IPS DF 6.9 (cell line): ENCODE data around the gene ARHGAP26.
"Not testable (repeated sequence)": the region's sequence is repeated elsewhere in the genome, so short reads cannot be mapped to it uniquely, and the experiment has no call there.

Source experiments
- DNase-seq: peaks from one replicate; pipeline ENCODE4 v3.0.0-alpha.2; 2013; ENCODE audit warnings: low read depth, low spot score
- H3K27ac ChIP-seq: one replicate; pipeline ENCODE4 v1.5.1; 2013; ENCODE audit warnings: low read length, control low read depth
- H3K27me3 ChIP-seq: 2 replicates; pipeline ENCODE4 v1.6.1; 2013; ENCODE audit warnings: mild to moderate bottlenecking, low read length; ENCODE audit not compliant: control insufficient read depth, insufficient read depth
- H3K36me3 ChIP-seq: 2 replicates; pipeline ENCODE4 v1.6.1; 2013; ENCODE audit warnings: low read length; ENCODE audit not compliant: control insufficient read depth, insufficient read depth
- H3K4me1 ChIP-seq: 2 replicates; pipeline ENCODE4 v1.6.1; 2013; ENCODE audit warnings: low read length; ENCODE audit not compliant: control insufficient read depth, insufficient read depth
- H3K4me3 ChIP-seq: 2 replicates; pipeline ENCODE4 v1.5.1; 2013; ENCODE audit warnings: mild to moderate bottlenecking, low read length
- H3K9me3 ChIP-seq: 2 replicates; pipeline ENCODE4 v1.6.1; 2013; ENCODE audit warnings: low read length, inconsistent platforms; ENCODE audit not compliant: control insufficient read depth, insufficient read depth
- WGBS: extraction: QIAGEN DNeasy Blood & Tissue Kit; methylation state at CpG from one replicate; pipeline ENCODE4 v1.1.7; 2013; ENCODE audit warnings: mixed read lengths, missing lambda C conversion rate; ENCODE audit not compliant: insufficient read length, insufficient coverage; 5-methylcytosine and 5-hydroxymethylcytosine counted together

ARHGAP26 gene

GRCh38 chr5:142915813-142916424 lies 145.7 kb downstream of the ARHGAP26 start:
- DNase-seq, result no peak
- no CpG with 5 or more reads among the region's 8 CpGs for WGBS

DNA sequence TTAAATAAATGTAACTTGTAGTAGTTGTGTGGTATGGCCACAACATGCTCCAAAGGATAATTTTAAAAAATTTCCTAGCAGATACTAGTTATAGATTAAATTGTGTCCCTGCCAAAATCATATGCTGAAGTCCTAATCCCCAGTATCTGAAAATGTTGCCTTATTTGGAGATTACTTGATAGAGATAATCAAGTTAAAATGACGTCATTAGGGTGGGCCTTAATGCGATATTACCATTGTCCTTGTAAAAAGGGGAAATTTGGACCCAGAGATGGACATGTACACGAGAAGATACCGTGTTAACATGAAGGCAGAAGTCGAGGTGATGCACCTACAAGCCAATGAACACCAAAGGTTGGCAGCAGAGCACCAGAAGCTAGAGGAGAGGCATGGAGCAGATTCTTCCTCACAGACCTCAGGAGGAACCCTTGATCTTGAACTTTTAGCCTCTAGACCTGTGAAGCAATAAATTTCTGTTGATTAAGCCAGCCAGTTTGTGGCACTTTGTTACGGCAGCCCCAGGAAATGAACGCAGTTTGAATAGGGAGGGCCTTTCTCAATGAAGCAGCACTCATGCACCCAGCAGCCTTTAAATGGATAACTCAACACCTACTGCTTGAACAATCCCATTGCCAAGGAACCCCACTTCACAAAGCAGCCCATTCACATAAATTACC lies 148.9 kb downstream of the ARHGAP26 start:
- no CpG with 5 or more reads among the region's 7 CpGs for WGBS
- H3K27me3 ChIP-seq, result no peaks in the 10 kb centered on the region
- no peak overlapping the region for H3K27ac ChIP-seq
- H3K4me3 ChIP-seq, result no peak overlapping the region
- no peaks in the 10 kb centered on the region for H3K9me3 ChIP-seq
- H3K4me1 ChIP-seq, result no peaks in the 10 kb centered on the region
- no peaks in the 10 kb centered on the region for H3K36me3 ChIP-seq
- no peak for DNase-seq

More at GRCh38 chr5:142915813-142916424, 145.7 kb downstream of the ARHGAP26 start:
- Histone ChIP-seq H3K4me1 (no peaks in the 10 kb centered on the region), H3K27me3 (no peaks in the 10 kb centered on the region), H3K9me3 (no peaks in the 10 kb centered on the region), H3K27ac (no peak overlapping the region), H3K4me3 (no peak overlapping the region), H3K36me3 (no peaks in the 10 kb centered on the region; the same call in 1 of the 2 replicates)

DNA sequence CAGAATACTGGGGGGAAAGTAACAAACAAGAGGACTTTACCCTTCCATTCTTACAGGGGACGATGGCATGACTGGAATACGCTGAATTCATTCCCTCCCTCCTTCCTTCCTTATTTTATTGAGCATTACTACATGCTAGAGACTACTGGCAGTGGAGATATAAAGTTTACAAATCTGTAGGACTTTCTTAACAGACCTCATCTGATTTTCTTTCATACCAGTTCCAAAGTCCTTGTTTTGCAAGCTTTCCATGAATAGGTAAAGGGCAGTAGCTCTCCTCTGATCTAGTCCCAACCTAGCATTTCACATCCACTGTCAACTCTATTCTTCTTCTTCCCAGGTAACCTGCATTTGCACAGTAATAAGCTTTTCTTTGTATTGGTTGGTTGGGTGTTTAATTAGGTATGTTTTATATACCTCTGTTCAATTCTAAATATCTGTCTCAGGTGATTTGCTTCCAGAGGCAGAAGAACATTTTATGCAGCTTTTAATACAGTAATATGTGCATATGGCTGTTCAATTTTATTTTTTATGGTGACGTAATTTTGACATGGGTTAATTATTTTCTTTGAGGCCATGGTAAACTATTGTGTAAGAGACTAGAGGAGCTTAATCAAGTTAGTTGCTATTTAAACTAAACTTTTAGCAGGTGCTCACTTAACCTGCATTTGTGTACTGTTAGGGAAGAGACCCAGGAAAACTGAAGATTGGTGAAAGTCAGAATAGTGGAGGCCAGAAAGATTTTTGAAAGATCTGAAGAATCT lies 150.9 kb downstream of the ARHGAP26 start:
- no peaks in the 10 kb centered on the region for H3K36me3 ChIP-seq
- 100% methylated on average over 1 of the region's 3 CpGs for WGBS
- no peaks in the 10 kb centered on the region for H3K9me3 ChIP-seq
- no peak overlapping the region for H3K27ac ChIP-seq
- H3K4me1 ChIP-seq, result no peaks in the 10 kb centered on the region; the same call in 1 of the 2 replicates
- no peak for DNase-seq
- H3K4me3 ChIP-seq, result no peak overlapping the region
- H3K27me3 ChIP-seq, result no peaks in the 10 kb centered on the region

- WGBS, result no CpG with 5 or more reads among the region's 1 CpG
- no peaks in the 10 kb centered on the region for H3K27me3 ChIP-seq
- no peaks in the 10 kb centered on the region; the same call in 1 of the 2 replicates for H3K4me1 ChIP-seq
- no peak for DNase-seq
- no peak overlapping the region for H3K27ac ChIP-seq
- H3K4me3 ChIP-seq, result no peak overlapping the region
- H3K36me3 ChIP-seq, result no peaks in the 10 kb centered on the region
- H3K9me3 ChIP-seq, result no peaks in the 10 kb centered on the region
Observed at GRCh38 chr5:142922223-142922952, 152.2 kb downstream of the ARHGAP26 start.

DNA sequence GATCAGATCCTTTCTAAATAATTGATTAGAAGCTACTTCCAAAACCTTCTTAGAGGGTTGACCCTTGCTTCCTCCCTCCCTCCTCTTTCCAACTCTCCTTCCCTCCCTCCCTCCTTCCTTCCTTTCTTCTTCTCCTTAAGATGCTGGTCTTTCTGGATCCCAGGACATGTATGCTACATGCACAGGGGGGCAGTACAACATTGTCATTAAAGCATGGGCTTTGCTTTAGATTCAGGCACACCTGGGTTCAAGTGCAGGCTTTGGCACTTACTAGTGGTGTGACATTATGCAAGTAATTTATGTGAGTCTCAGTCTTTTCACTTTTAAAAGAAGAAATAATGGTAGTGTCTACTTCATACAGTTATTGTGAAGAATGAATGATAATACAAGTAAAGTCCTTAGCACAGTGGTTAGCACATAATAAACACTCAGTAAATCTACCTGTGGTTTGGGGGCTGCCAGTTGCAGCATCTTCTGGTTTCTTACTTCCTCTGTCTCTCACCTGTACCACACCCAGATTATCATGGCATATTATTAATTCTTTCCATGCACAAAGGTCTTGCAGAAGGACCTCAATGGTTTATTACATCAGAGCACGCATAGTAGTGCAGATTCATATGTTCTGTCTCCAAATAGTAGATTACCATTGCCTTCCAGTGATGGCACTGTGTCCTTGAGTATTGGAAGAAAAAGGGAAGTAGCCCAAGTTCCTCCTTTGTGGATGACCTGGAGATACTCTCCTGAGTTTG lies 154.1 kb downstream of the ARHGAP26 start:
- no peak for DNase-seq
- Histone ChIP-seq H3K4me1 (no peaks in the 10 kb centered on the region; the same call in 1 of the 2 replicates), H3K27ac (no peak overlapping the region), H3K4me3 (no peak overlapping the region), H3K9me3 (no peaks in the 10 kb centered on the region), H3K36me3 (no peaks in the 10 kb centered on the region), H3K27me3 (no peaks in the 10 kb centered on the region)
- WGBS, result no CpG with 5 or more reads among the region's 1 CpG

DNA sequence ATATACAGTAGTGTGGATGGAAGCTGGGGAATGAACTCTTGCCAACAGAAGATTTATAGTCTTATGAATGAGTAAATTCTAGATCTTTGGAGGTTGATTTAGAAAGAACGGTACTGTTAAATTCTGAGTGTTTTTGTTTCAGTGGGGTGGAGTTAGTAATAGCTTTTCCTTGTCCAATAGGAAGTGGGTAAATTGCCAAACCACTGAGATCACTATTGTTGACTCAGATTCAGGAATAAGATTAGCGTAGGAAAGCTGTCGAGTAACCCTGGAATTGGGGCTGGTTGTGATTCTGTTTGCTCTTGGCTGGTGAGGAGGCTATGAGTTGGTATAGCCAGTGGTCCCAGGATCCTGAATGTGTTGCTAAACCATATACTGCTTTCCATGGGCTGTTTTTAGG lies 155.6 kb downstream of the ARHGAP26 start:
- WGBS, result 100% methylated on average over 1 of the region's 3 CpGs
- Histone ChIP-seq H3K4me3 (no peak overlapping the region), H3K36me3 (no peaks in the 10 kb centered on the region), H3K4me1 (no peaks in the 10 kb centered on the region; the same call in 1 of the 2 replicates), H3K9me3 (no peaks in the 10 kb centered on the region), H3K27me3 (no peaks in the 10 kb centered on the region), H3K27ac (no peak overlapping the region)
- no peak for DNase-seq

DNA sequence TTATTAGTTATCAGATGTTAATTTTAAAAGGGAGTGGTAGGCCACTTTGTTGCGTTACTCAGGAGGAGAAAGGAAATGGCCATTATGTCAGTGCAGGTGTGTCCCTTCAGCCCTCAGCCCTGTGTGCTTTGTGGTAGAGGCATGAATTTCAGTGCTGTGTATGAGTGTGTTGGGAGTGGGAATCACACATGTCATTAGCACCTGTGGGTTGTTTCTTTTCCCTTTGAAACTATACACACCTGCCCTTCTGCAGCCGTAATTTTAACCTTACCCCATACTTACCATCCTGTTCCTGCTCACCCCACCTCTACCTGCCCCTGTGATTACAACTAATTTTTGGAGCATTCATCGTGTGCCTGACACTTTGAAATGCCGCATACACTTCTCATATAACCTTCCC lies 156.4 kb downstream of the ARHGAP26 start:
- WGBS, result no CpG with 5 or more reads among the region's 4 CpGs
- no peaks in the 10 kb centered on the region for H3K27me3 ChIP-seq
- H3K4me1 ChIP-seq, result no peaks in the 10 kb centered on the region; the same call in 1 of the 2 replicates
- no peak for DNase-seq
- no peaks in the 10 kb centered on the region for H3K36me3 ChIP-seq
- H3K4me3 ChIP-seq, result no peak overlapping the region
- H3K9me3 ChIP-seq, result no peaks in the 10 kb centered on the region
- no peak overlapping the region for H3K27ac ChIP-seq

GRCh38 chr5:142928999-142929398 lies 158.8 kb downstream of the ARHGAP26 start:
- H3K4me1 ChIP-seq, H3K27ac ChIP-seq, H3K27me3 ChIP-seq, DNase-seq, H3K4me3 ChIP-seq, H3K9me3 ChIP-seq, H3K36me3 ChIP-seq: not testable (repeated sequence)
- WGBS, result 100% methylated on average over 1 of the region's 11 CpGs

DNA sequence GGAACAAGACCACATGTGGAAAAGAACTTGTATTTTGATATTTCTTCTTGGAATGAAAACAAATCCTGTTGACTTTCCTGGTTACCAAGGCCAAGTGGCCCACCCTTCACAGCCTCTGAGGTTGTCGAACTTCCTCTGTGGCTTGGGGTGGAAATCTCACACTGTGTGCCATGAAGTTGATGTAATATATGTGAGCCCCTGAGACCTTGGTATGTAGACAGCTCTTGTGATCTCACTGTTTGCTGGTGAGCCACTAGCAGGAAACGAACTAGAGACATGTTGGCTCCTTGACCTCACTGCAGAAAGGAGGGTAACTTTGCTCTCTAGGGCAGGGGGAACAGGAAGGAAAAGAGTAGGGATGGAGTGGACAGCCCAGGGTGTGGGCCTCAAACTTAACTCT lies 159.4 kb downstream of the ARHGAP26 start:
- no peaks in the 10 kb centered on the region for H3K27me3 ChIP-seq
- H3K27ac ChIP-seq, result no peak overlapping the region
- H3K4me1 ChIP-seq, result no peaks in the 10 kb centered on the region; the same call in 1 of the 2 replicates
- no peaks in the 10 kb centered on the region for H3K36me3 ChIP-seq
- no peak overlapping the region for H3K4me3 ChIP-seq
- no peaks in the 10 kb centered on the region for H3K9me3 ChIP-seq
- no peak for DNase-seq
- WGBS, result no CpG with 5 or more reads among the region's 2 CpGs
